GM04504 (cell line): ENCODE measurements around the gene UBE2E1.
"Not testable (repeated sequence)": the region's sequence is repeated elsewhere in the genome, so short reads cannot be mapped to it uniquely, and the experiment has no call there.

Source experiments
- DNase-seq: peaks from one replicate; pipeline ENCODE4 v3.0.0-alpha.2; 2012; ENCODE audit warnings: low read depth

The UBE2E1 gene

GRCh38 chr3:23916886-23917678 is 111.3 kb downstream of the UBE2E1 start, which contains the start of the genes NKIRAS1 and RPL15:
Gene NKIRAS1 (minus strand): TSS chr3:23916990. CDS start chr3:23910904, 6,086 bp downstream.
Gene RPL15 (plus strand): TSS chr3:23917132. CDS start chr3:23917860, 728 bp downstream.
- peak; percentile 95 for DNase-seq

GRCh38 chr3:23917679-23918303 is 112.0 kb downstream of the UBE2E1 start:
- DNase-seq: not testable (repeated sequence)

GRCh38 chr3:23918331-23918730 is 112.6 kb downstream of the UBE2E1 start:
- not testable (repeated sequence) for DNase-seq

GRCh38 chr3:23919628-23920027 is 113.9 kb downstream of the UBE2E1 start:
- no peak for DNase-seq

GRCh38 chr3:23920151-23920655 is 114.4 kb downstream of the UBE2E1 start:
- no peak for DNase-seq

GRCh38 chr3:23921052-23921511 is 115.3 kb downstream of the UBE2E1 start:
- no peak for DNase-seq

- DNase-seq: no peak
Observed at GRCh38 chr3:23923786-23924185, 118.0 kb downstream of the UBE2E1 start.

- DNase-seq: no peak
Observed at GRCh38 chr3:23926246-23926645, 120.5 kb downstream of the UBE2E1 start.

GRCh38 chr3:23926736-23927135 is 121.0 kb downstream of the UBE2E1 start:
- no peak for DNase-seq

- no peak for DNase-seq
Observed at GRCh38 chr3:23928524-23928923, 122.8 kb downstream of the UBE2E1 start.

GRCh38 chr3:23931597-23931996 is 125.8 kb downstream of the UBE2E1 start:
- no peak for DNase-seq

- DNase-seq: no peak
Observed at GRCh38 chr3:23932571-23932970, 126.8 kb downstream of the UBE2E1 start.

- no peak for DNase-seq
Observed at GRCh38 chr3:23934253-23934652, 128.5 kb downstream of the UBE2E1 start.

GRCh38 chr3:23937296-23937695 is 131.5 kb downstream of the UBE2E1 start:
- no peak for DNase-seq

- DNase-seq: no peak
Observed at GRCh38 chr3:23938688-23939087, 132.9 kb downstream of the UBE2E1 start.

GRCh38 chr3:23940775-23941174 is 135.0 kb downstream of the UBE2E1 start:
- no peak for DNase-seq
